Measurements from ENCODE around the gene TIE1.

The TIE1 gene

DNA sequence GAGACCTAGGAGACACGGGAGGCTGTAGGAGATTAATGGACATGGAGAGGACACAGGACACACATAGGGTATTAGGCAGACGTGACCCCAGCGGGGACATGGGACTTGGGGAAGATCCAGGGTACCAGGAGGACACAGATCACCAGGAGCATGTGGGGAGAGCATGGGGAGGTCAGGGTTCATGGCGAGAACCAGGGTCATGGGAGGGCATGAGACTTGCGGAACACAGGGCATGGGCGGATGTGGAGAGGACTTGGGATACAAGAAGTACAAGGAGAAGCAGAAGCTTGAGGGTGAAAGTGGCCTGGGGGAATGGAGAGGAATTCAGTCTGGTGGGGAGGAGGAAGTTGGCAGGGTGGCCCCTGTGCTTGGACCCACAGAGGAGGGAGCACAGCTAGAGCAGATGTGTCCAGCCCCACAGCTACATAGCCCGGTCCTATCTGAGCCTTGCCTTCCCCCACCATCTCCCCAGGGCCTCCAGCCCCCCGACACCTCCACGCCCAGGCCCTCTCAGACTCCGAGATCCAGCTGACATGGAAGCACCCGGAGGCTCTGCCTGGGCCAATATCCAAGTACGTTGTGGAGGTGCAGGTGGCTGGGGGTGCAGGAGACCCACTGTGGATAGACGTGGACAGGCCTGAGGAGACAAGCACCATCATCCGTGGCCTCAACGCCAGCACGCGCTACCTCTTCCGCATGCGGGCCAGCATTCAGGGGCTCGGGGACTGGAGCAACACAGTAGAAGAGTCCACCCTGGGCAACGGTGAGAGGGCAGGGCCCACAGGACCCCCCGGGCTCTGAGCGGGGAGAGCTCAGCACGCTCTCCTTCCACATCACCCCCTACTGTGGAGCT is 12.1 kb downstream of the TIE1 start:
- DNase-seq (ENCODE audit: low read depth) = no peak

DNA sequence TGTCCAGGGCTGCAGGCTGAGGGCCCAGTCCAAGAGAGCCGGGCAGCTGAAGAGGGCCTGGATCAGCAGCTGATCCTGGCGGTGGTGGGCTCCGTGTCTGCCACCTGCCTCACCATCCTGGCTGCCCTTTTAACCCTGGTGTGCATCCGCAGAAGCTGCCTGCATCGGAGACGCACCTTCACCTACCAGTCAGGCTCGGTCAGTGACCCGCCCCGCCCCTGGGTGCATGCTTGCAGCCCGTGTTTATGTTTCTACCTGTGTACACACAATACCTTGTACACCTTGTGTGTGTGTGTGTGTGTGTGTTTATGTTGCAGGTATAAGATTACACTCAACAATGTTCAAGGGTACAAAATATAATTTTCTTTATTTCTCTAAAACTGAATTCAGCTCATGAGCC is 13.0 kb downstream of the TIE1 start:
- no peak for DNase-seq (ENCODE audit: low read depth)

DNA sequence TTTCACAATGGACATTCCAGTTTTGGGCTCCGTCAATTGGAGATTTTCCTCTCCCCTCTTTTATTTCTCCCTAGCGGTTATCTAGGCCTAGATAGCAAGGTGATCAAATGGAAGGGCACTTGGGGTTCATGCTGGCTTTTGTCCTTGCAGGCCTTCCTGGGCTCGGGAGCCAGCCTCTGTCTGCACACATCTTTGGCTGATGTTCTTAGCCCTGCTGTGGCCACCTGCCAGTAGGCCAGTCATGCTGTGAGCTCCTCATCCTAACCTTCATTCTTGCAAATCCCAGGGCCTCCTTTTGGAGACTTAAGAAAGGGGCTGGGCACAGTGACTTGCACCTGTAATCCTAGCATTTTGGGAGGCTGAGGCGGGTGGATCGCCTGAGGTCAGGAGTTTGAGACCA is 13.5 kb downstream of the TIE1 start:
- DNase-seq (ENCODE audit: low read depth) = no peak

DNA sequence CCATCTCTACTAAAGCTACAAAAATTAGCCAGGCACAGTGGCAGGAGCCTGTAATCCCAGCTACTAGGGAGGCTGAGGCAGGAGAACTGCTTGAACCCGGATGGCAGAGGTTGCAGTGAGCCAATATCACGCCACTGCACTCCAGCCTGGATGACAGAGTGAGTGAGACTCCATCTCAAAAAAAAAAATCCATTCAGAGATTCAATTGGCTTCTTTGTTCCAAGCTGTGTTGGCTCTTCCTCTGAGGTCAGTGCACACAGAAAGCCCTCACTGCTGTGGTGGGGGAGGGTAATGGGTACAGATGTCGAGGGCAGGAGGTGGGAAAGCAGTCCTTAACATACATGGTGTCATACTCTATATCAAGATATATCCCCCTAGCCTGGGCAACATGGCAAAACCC is 14.7 kb downstream of the TIE1 start:
- DNase-seq (ENCODE audit: low read depth) = no peak

DNA sequence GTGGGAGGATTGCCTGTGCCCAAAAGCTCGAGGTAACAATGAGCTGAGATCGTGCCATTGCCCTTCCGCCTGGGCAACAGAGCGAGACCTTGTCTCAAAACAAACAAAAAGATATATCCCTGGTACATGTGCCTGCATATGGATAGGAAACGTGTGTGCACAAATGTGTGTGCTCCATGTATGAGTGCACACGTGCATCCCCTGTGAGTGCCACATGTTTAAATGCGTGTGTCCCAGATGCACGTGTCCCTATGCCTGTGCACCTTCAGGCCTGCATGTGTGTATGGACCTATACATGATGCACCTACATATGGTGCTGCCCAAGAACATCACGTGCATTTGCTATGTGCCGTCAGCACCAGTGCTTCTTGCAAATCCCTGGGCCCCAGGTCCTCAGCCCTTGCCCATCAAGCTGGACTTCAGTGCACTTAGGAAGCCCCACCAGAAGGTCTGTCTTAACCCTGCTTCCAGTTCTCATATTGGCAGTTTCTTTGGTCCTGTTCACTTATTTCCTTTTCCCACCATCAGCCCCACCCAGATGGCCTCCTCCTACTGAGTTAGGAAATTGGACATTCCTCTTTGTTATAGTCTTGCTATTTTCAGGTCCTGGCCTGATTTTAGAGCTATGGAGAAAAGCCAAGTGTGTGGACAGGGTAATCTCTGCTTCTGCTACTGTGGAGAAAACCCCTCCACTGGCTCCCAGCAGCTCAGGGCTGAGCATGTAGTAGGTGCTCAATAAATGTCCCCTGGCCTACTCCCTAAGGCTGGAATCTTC is 15.4 kb downstream of the TIE1 start:
- no peak for DNase-seq (ENCODE audit: low read depth)

DNA sequence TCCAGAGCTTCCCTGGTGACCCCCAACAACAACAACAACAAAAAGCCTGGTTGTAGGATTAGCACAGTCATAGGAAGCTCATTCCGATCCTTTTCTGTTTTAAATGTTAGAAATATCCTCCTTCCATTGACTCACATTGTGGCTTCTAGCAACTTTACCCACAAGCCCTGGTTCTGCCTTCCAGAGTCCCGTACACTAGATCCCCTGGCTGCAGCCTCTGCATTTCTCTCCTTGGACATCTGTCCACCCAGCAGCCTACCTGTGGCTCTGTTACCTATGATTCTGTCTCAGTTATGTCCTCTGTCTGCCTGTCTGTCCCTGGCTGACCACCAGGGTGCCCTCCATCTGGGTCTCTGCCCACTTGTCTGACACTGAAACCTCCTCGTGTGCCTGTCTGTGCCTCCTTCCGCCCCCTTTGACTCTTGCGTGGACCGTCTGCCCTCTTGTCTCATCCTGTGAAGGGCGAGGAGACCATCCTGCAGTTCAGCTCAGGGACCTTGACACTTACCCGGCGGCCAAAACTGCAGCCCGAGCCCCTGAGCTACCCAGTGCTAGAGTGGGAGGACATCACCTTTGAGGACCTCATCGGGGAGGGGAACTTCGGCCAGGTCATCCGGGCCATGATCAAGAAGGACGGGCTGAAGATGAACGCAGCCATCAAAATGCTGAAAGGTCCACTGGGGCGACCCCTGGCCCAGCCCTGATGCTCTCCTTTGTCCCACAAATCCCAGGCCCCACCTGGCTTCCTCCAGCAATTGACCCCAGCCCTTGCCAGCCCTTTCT is 16.1 kb downstream of the TIE1 start:
- DNase-seq (ENCODE audit: low read depth) = no peak

DNA sequence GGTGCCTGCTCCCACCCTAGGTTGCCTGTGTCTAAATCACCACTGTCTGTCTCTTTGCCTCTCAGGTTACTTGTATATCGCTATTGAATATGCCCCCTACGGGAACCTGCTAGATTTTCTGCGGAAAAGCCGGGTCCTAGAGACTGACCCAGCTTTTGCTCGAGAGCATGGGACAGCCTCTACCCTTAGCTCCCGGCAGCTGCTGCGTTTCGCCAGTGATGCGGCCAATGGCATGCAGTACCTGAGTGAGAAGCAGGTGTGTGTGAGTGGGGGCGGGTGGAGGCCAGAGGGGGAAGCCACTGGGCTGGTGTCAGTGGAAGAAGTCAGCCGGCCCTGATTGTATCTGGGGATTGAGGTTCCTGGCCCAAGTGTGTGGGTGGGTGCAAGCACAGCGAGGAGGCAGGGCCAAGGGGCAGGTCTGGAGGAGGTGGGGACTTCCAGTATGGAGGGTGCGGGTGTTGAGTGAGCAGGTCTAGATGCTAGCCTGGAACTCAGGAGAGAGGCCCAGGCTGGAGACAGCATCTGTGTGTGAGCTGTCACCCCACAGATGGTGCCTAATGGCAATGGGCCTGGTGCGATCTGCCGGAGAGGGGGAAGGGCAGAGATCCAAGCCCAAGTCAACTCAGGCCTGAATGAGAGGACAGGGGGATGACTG is 17.2 kb downstream of the TIE1 start:
- no peak for DNase-seq (ENCODE audit: low read depth)

DNA sequence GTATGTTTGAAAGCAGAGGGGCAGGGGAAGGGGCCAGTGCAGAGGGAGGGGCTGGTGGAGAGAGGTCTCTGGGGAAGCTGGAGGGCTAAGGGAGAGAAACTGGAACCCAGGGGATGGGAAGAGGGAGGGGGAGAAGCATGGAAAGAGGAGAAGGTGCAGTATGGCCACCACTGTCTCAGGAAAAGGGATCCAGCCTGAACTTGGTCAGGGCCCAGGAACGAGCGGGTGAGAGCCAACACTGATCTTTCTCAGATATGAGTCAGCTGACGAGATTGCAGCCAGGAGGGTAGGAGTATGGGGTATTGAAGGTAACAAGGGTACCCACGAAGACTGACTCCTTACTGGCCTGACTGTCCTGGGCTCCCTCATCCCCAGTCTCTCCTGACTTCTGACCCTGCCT is 18.0 kb downstream of the TIE1 start:
- DNase-seq (ENCODE audit: low read depth) = no peak

DNA sequence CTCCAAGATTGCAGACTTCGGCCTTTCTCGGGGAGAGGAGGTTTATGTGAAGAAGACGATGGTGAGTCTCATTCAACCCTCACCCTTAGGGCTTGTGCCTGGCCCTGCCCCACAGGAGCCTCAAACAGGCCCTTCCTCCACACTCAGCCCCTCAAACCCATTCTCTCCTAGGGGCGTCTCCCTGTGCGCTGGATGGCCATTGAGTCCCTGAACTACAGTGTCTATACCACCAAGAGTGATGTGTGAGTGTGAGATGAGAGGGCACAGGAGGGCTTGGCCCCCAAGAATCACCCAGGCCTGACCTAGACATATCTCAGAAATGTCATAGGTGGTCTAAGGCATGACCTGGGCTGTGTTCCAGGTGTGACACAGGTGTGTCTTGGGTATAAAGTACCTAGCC is 18.5 kb downstream of the TIE1 start:
- no peak for DNase-seq (ENCODE audit: low read depth)

DNA sequence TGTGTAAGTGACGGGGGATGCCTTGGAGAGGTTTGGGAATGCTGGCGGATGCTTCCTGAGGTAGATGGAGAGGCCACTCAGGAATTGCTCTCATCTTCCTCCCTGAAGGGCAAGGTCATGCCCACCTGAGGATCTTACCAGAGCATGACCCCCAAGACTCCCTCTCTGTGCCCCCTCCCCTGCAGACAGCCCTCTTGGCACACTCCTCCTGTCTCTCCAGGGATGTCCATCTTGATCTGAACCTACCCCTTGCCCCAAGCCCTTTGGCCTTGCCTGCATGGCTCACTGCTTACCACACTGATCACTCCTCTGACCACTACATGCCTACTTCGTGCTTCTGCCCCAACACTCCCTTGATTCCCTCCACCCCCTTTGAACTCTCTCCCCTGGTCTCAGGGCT is 19.0 kb downstream of the TIE1 start:
- no peak for DNase-seq (ENCODE audit: low read depth)

DNA sequence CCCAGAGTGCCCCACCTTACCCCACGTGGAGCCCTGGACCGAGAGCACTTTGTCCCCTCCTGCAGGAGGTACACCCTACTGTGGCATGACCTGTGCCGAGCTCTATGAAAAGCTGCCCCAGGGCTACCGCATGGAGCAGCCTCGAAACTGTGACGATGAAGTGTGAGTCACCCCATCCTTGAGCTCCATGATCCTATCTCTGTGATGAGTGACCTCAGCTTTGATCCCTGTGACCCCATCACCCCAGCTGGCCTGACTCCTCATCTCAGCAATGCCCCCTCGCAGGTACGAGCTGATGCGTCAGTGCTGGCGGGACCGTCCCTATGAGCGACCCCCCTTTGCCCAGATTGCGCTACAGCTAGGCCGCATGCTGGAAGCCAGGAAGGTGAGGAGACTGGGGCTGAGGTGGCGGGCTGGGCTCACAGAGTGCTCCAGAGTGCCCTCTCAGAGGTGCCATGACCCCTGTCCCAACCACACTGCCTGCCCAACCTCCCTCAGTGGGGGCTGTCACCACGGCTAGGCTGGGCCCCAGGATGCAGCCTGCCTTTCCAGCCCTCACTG is 20.6 kb downstream of the TIE1 start:
- DNase-seq (ENCODE audit: low read depth) = no peak

DNA sequence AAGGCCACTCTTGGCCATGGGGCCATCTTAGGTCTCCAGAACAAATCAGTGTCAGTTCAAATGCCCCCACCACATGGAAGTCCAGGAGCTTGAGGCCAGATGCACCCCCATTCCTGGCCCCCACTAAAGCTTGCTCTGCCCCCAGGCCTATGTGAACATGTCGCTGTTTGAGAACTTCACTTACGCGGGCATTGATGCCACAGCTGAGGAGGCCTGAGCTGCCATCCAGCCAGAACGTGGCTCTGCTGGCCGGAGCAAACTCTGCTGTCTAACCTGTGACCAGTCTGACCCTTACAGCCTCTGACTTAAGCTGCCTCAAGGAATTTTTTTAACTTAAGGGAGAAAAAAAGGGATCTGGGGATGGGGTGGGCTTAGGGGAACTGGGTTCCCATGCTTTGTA is 21.7 kb downstream of the TIE1 start:
- no peak for DNase-seq (ENCODE audit: low read depth)

DNA sequence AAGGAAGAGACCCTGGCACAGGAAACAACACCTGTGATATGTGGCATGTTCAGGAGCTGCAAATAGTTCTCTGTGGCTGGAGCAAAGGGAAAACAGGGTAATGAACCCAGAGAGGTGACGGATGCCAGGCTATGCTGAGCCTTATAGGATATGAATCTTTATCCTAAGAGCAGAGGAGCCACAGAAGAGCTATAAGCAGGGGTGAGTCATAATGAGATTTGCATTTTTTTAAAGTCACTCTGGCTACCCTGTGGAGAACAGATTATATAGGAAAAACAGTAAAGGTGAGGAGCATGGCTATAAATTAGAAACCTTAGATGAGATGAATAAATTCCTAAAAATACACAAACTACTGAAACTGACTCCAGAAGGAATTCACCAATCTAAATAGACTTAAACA is 24.0 kb downstream of the TIE1 start:
- no peak for DNase-seq (ENCODE audit: low read depth)

DNA sequence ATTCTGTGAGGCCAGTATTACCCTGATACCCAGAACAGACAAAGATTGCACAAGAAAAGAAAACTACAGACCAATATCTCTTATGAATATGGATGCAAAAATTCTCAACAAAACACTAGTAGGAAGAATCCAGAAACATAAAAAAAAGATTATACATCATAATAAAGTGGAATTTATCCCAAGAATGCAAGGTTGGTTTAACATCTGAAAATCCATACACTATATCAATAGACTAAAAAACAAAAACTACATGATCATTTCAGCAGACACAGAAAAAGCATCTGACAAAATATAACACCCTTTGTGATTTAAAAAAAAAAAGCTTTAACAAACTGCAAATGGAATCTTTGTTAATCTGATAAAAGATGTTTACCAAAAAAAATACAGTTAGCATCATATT is 24.6 kb downstream of the TIE1 start:
- no peak for DNase-seq (ENCODE audit: low read depth)

DNA sequence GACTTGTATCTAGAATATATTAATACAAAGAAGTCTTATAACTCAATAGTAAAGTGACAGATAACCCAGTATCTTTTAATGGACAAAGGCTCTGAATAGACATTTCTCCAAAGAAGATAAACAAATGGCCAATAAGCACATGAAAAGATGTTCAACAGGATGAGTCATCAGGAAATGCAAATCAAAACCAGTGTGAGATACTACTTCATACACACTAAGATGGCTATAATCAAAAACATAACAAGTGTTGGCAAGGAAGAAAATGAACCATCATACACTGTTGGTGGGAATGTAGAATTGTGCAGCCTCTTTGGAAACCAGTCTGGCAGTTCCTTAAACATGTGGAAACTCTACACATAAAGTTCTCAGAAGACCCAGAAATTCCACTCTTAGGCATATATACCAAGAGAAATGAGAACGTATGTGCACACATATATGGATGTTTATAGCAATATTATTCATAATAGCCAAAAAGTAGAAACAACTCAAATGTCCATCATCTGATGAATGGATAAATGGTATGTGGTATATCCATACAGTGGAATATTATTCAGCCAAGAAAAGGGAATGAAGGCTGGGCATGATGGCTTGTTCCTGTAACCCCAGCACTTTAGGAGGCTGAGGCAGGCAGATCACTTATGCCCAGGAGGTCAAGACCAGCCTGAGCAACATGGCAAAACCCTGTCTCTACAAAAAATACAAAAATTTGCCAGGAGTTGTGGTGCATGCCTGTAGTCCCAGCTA is 26.9 kb downstream of the TIE1 start:
- DNase-seq (ENCODE audit: low read depth) = no peak

DNA sequence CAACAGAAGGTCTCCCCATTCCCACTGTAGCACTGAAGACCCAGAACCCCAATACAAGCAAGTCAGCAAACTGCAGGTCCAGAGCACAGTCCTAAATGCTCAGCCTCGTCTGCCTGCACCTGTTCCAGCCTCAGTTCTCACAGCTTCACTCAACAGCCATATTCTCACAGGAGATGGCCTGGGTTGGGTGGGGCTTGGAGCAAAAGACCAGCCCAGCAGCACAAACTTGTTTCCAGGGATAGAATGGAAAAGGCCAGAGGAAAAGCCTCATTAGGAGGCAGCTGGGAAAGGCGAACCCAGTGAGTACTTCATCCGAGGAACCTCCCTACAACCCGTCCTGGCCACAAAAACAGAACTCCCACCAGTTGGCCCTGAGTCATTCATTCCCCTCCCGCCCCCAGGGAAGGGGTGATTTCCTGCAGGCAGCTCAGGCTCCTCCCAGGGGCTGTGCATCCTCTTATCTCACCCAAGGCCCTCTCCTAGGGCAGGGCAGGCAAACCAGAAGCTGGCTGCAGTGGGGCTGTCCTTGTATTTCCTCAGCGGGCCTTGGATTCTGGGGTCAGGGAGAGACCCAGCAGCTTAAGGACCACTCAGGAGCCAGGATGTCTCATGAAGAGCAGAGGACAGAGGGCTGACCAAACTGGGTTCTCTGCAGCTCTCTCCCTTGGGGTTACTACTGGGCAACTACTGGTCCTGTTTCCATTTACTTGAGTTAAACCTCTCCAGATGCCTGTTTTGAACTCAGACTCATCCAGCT is 29.4 kb downstream of the TIE1 start:
- peak; percentile 19 for DNase-seq (ENCODE audit: low read depth)

DNA sequence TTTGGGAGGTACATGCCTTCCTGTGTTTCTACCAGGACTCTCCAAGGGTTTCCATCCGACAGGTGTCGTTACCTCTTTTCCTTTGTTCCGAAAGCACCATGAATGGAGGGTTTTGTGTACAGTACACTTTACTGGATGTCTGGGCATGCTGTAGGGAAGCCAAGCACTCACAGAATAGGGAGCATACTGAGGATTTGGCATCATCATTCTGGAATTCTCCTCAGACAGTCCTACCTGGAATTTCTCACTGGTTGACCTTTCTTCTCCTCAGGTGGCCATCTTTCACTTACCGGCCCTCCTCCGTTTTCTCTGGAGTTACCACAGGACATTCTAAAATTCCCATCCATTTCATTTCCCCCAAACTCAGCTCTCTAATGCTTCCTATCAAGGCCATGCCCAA is 30.9 kb downstream of the TIE1 start:
- DNase-seq (ENCODE audit: low read depth) = no peak

DNA sequence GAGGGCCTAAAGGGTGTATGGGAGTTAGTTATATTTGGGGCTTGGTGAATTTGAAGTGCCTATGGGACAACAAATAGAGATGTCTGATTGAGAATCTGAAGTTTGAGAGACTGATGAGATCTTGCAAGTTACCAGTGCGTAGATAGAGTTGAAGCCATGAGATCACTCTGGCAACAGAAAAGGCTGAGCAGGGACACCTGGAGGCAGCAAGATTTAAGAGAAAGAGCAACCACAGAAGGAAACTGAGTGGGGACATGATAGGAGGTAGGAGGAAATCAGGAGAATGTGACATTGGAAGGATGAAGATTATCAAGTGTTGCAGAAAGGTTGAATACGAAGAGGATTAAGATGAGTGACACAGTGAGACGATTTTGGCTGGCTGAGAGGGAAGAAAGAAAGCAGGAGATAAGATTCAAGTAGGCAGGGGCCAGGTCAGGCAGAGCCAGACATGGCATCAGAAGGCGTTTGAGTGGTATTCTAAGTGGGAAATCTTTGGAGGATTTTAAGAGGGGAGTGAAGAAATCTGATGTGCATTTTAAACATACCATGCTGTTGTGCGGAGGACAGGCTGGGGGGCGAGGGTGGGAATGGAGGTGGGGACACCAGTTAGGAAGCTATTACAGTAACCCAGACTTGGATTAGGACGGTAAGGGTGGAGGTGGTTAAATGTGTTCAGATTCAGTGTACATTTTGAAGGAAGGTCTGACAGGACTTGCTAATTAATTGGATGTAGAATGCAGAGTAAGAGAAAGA is 33.8 kb downstream of the TIE1 start:
- no peak for DNase-seq (ENCODE audit: low read depth)

DNA sequence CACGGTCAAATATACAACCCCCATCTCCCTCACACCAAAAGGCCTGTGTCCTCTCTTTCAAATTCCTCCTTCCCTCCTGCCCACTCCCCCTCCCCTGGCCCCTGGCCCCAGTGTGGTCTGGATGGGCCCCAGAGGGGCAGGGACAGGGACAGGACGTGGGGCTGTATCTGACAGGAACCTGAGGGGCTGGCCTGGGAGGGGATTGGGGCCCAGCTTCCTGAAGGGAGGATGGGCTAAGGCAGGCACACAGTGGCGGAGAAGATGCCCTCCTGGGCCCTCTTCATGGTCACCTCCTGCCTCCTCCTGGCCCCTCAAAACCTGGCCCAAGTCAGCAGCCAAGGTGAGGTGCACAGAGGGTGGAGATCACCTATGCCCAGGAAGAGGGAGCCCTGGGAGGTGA is 36.8 kb downstream of the TIE1 start, which contains the start of gene MPL:
TSS of gene MPL (plus strand) at position 231 of the 400 bp plus-strand sequence. CDS start at position 262, 31 bp downstream.
- DNase-seq (ENCODE audit: low read depth) = no peak

DNA sequence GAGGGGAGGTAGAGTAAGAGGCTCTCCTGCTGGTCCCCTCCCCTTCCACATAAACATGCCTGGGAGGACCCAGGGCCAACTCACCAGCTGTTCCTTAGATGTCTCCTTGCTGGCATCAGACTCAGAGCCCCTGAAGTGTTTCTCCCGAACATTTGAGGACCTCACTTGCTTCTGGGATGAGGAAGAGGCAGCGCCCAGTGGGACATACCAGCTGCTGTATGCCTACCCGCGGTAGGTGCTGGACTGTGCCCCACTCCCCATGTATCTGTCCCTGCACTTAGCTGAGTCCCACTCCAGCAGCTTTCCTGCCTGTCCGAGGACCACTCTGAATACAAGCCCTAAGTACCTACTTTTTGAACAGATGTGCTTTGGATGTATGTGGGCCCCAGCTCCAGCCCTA is 37.2 kb downstream of the TIE1 start:
- no peak for DNase-seq (ENCODE audit: low read depth)

Data from stimulated activated CD8-positive, alpha-beta memory T cell treated with anti-CD3 and anti-CD28 coated beads, Interleukin-7, amount 100 ng/mL, for 24 hours (primary cell).